BLaER1 (cell line): ENCODE results near the gene WDR54.
"Not testable (repeated sequence)": the region's sequence is repeated elsewhere in the genome, so short reads cannot be mapped to it uniquely, and the experiment has no call there.

Experiments used
- H3K27ac ChIP-seq: shearing (Covaris generic); formaldehyde crosslinking; 2 replicates; pipeline ENCODE4 v1.8.1; 2022
- H3K27me3 ChIP-seq: shearing (Covaris generic); formaldehyde crosslinking; 2 replicates; pipeline ENCODE4 v1.8.1; 2022
- H3K36me3 ChIP-seq: shearing (Covaris generic); formaldehyde crosslinking; 2 replicates; pipeline ENCODE4 v1.8.1; 2022
- H3K4me1 ChIP-seq: shearing (Covaris generic); formaldehyde crosslinking; 2 replicates; pipeline ENCODE4 v1.8.1; 2022
- H3K4me2 ChIP-seq: shearing (Covaris generic); formaldehyde crosslinking; 2 replicates; pipeline ENCODE4 v1.8.1; 2022
- H3K4me3 ChIP-seq: shearing (Covaris generic); formaldehyde crosslinking; 2 replicates; pipeline ENCODE4 v1.8.1; 2022
- H3K9ac ChIP-seq: shearing (Covaris generic); formaldehyde crosslinking; 2 replicates; pipeline ENCODE4 v1.8.1; 2022
- H3K9me3 ChIP-seq: shearing (Covaris generic); formaldehyde crosslinking; 2 replicates; pipeline ENCODE4 v1.8.1; 2022
- H4K20me1 ChIP-seq: shearing (Covaris generic); formaldehyde crosslinking; 2 replicates; pipeline ENCODE4 v1.8.1; 2022
- Cebpa-rat ChIP-seq: shearing (Covaris generic); IDR thresholded peaks from 2 replicates; pipeline ENCODE4 v1.8.1; 2022

The WDR54 gene

GRCh38 chr2:74461187-74462053 lies 39.9 kb downstream of the WDR54 start:
- H3K9ac ChIP-seq = no peak overlapping the region
- no peak overlapping the region for H3K4me3 ChIP-seq
- H3K4me1 ChIP-seq = peaks cover 38% of the 10 kb centered on the region
- no peak for TF ChIP-seq Cebpa-rat
- no peak overlapping the region for H3K4me2 ChIP-seq
- H3K27me3 ChIP-seq = no peaks in the 10 kb centered on the region
- H3K9me3 ChIP-seq = no peaks in the 10 kb centered on the region
- H3K27ac ChIP-seq = no peak overlapping the region
- peaks cover 36% of the 10 kb centered on the region; the same call in 1 of the 2 replicates for H4K20me1 ChIP-seq
- peaks cover 32% of the 10 kb centered on the region for H3K36me3 ChIP-seq

- Histone ChIP-seq H3K4me1 (peaks cover 32% of the 10 kb centered on the region), H3K36me3 (peaks cover 32% of the 10 kb centered on the region), H3K9ac (no peak overlapping the region), H3K27me3 (no peaks in the 10 kb centered on the region), H3K4me3 (no peak overlapping the region), H4K20me1 (peaks cover 36% of the 10 kb centered on the region; the same call in 1 of the 2 replicates), H3K27ac (no peak overlapping the region), H3K9me3 (no peaks in the 10 kb centered on the region), H3K4me2 (no peak overlapping the region)
- TF ChIP-seq Cebpa-rat = no peak
Observed at GRCh38 chr2:74462054-74462785, 40.7 kb downstream of the WDR54 start.

- no peak overlapping the region for H3K4me3 ChIP-seq
- H3K4me1 ChIP-seq = peaks cover 32% of the 10 kb centered on the region
- peaks cover 32% of the 10 kb centered on the region for H3K36me3 ChIP-seq
- TF ChIP-seq Cebpa-rat = no peak
- no peaks in the 10 kb centered on the region for H3K27me3 ChIP-seq
- H4K20me1 ChIP-seq = peaks cover 36% of the 10 kb centered on the region; the same call in 1 of the 2 replicates
- no peak overlapping the region for H3K4me2 ChIP-seq
- no peak overlapping the region for H3K27ac ChIP-seq
- no peak overlapping the region for H3K9ac ChIP-seq
- no peaks in the 10 kb centered on the region for H3K9me3 ChIP-seq
Observed at GRCh38 chr2:74462786-74463105, 41.2 kb downstream of the WDR54 start.

GRCh38 chr2:74464406-74464805 lies 42.9 kb downstream of the WDR54 start:
- no peaks in the 10 kb centered on the region for H3K9me3 ChIP-seq
- H3K27ac ChIP-seq = peak overlapping the region; percentile 86
- H3K4me3 ChIP-seq = peak overlapping the region; percentile 83
- peaks cover 25% of the 10 kb centered on the region for H3K4me1 ChIP-seq
- H3K4me2 ChIP-seq = peak overlapping the region; percentile 96
- H3K36me3 ChIP-seq = peaks cover 32% of the 10 kb centered on the region
- no peak for TF ChIP-seq Cebpa-rat
- peaks cover 36% of the 10 kb centered on the region; the same call in 1 of the 2 replicates for H4K20me1 ChIP-seq
- H3K27me3 ChIP-seq = no peaks in the 10 kb centered on the region
- peak overlapping the region; percentile 94 for H3K9ac ChIP-seq

- not testable (repeated sequence) for H3K27me3 ChIP-seq, H3K9ac ChIP-seq, H3K4me3 ChIP-seq, H3K27ac ChIP-seq, H3K9me3 ChIP-seq, H4K20me1 ChIP-seq
- Histone ChIP-seq H3K4me1 (peaks cover 32% of the 10 kb centered on the region), H3K4me2 (peak overlapping the region; percentile 92), H3K36me3 (peaks cover 29% of the 10 kb centered on the region)
Observed at GRCh38 chr2:74470742-74471141, 49.2 kb downstream of the WDR54 start.

DNA sequence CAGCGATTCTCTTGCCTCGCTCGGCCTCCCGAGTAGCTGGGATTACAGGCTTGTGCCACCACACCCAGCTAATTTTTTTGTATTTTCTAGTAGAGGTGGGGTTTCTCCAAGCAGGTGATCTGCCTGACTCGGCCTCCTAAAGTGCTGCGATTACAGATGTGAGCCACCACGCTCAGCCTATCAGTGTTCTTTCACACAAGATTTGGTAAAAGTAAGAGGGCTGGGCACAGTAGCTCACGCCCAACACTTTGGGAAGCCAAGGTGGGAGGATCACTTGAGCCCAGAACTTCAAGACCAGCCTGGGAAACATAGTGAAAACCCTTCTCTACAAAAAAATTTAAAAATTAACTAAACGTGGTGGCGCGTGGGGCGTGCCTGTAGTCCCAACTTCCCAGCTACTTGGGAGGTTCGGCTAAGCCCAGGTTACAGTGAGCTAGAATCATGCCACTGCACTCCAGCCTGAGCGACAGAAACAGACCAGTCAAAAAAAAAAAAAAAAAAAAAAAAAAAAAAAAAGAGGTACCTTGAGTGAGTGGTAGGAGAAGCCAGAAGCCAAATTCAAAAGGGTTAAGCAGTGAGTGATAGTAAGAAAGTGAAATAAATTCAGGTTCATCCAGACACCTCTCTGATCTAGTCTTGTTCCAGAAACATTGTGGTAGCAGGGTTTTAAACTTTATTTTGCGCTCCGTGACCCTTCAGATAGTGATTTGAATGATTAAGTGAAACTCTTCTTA lies 50.0 kb downstream of the WDR54 start:
- Histone ChIP-seq H4K20me1 (no peaks in the 10 kb centered on the region), H3K4me1 (peaks cover 28% of the 10 kb centered on the region), H3K36me3 (peaks cover 36% of the 10 kb centered on the region), H3K4me2 (peak overlapping the region; percentile 92), H3K27me3 (no peaks in the 10 kb centered on the region), H3K27ac (peak overlapping the region; percentile 83), H3K9ac (peak overlapping the region; percentile 84), H3K4me3 (peak overlapping the region; percentile 77), H3K9me3 (no peaks in the 10 kb centered on the region)
- TF ChIP-seq Cebpa-rat = no peak

DNA sequence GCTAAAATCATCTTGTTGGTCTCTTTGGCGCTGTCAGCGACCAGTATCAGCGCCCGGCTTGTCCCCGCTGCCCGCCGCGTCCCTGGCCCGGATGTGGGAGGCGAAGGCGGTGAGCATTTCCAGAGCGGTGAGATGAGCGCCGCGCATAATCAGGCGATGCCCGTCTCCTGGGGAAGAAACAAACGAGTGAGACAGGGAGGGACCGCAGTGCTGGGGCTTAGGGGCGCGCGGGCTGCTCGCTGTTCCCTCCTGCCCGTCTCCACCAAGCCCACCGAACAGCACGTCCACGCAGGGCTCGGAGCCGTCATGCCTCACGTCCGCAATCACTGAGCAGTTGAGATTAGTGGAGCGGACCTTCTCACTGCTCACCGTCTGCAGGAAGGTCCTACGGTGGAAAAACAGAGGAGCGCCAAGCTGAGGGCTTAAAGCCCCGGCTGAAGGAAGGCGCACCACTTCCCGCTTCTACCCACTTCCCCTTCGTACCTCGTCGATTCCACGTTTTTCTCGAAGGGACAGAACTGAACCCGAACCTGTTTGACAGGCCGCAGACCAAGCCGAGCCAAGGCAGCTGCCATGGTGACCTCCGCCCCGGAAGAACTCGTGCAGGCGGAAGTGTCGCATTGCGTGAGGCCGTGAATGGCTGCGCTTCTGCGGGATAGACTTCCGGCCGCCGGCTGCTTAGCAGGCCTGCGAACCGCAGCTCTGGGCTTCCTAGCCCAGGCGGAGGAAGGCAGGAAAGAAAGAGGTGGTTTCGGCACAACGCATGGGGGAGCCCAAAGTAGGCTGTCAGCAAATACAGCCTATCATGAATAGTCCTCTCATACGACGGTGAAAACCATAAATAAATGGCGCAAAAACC lies 50.8 kb downstream of the WDR54 start, which contains the start of gene MRPL53:
TSS of gene MRPL53 (minus strand) at position 595 of the 859 bp plus-strand sequence. CDS start at position 575, 20 bp downstream.
- Histone ChIP-seq H3K27me3 (no peaks in the 10 kb centered on the region), H3K4me2 (peak within 1 kb of the TSS; percentile 92), H3K4me3 (peak within 1 kb of the TSS; percentile 77), H3K9me3 (no peaks in the 10 kb centered on the region), H3K27ac (peak within 1 kb of the TSS; percentile 83), H3K4me1 (peaks cover 28% of the 10 kb centered on the region), H3K36me3 (peaks cover 45% of the 10 kb centered on the region), H4K20me1 (no peaks in the 10 kb centered on the region), H3K9ac (peak within 1 kb of the TSS; percentile 84)
- TF ChIP-seq Cebpa-rat = no peak

- Histone ChIP-seq H3K27me3 (no peaks in the 10 kb centered on the region), H3K4me3 (peak overlapping the region; percentile 77), H3K4me1 (peaks cover 28% of the 10 kb centered on the region), H4K20me1 (no peaks in the 10 kb centered on the region), H3K9ac (peak overlapping the region; percentile 84; the same call in 1 of the 2 replicates), H3K27ac (peak overlapping the region; percentile 83), H3K4me2 (peak overlapping the region; percentile 92), H3K9me3 (no peaks in the 10 kb centered on the region), H3K36me3 (peaks cover 49% of the 10 kb centered on the region)
- no peak for TF ChIP-seq Cebpa-rat
Observed at GRCh38 chr2:74472945-74473258, 51.4 kb downstream of the WDR54 start.

DNA sequence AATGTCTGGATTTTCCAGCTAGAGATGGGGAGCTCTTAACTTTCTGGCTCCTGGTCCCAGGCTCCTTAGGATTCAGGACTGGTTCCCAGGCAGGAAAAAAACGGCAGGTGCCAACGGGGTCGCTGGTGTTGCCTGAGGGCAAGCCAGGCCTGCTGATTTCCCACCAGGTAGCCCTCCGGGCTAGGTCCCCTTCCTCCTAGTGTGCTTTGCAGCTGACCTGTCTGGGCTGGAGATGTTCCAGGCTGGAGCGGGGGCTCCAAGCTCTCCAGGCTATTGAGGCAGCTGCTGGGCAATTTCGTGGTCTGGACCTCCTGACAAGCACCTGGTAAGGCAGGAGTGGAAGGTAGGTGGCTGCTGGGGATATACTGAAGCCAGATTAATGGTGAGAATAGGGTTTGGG lies 53.0 kb downstream of the WDR54 start:
- H4K20me1 ChIP-seq = no peaks in the 10 kb centered on the region
- no peak for TF ChIP-seq Cebpa-rat
- H3K27me3 ChIP-seq = no peaks in the 10 kb centered on the region
- no peak overlapping the region for H3K4me2 ChIP-seq
- peaks cover 28% of the 10 kb centered on the region for H3K4me1 ChIP-seq
- peaks cover 58% of the 10 kb centered on the region for H3K36me3 ChIP-seq
- no peaks in the 10 kb centered on the region for H3K9me3 ChIP-seq
- no peak overlapping the region for H3K4me3 ChIP-seq
- H3K9ac ChIP-seq = no peak overlapping the region
- no peak overlapping the region for H3K27ac ChIP-seq
